Activated CD4-positive, alpha-beta memory T cell treated with anti-CD3 and anti-CD28 coated beads, Interleukin-2, amount 10 ng/mL, durations not matched to agents 7 days and 5 days (primary cell): Measurements from ENCODE around the gene IFT43. TPM values are rescaled to one million over a fixed set of nuclear protein-coding genes. Genes with fewer than 3 reads are reported as not detected.
A peak's percentile ranks its signal among the peaks of the same experiment; 100 is the strongest.

Source experiments
- CTCF ChIA-PET: fragments of 350-600 bp; sonication (Branson Sonifier 250); formaldehyde crosslinking; loops from one replicate; lab custom pipeline; 2021; ENCODE audit warnings: antibody characterized with exemption, inconsistent platforms; lab: Charles Lee
- POLR2A ChIA-PET: fragments of 350-600 bp; sonication (Branson Sonifier 250); formaldehyde crosslinking; loops from one replicate; lab custom pipeline; 2021; ENCODE audit warnings: antibody characterized with exemption; lab: Charles Lee
- DNase-seq: peaks from one replicate; pipeline ENCODE4 v3.0.0-alpha.2; 2020
- H3K27ac Mint-ChIP-seq: one replicate; pipeline ENCODE4 v1.8.0; 2021; ENCODE audit warnings: mild to moderate bottlenecking, mixed read lengths
- H3K27me3 Mint-ChIP-seq: one replicate; pipeline ENCODE4 v1.8.0; 2021; ENCODE audit warnings: mixed read lengths
- H3K36me3 Mint-ChIP-seq: one replicate; pipeline ENCODE4 v1.8.0; 2021; ENCODE audit warnings: low read depth, mixed read lengths
- H3K4me1 Mint-ChIP-seq: one replicate; pipeline ENCODE4 v1.8.0; 2021; ENCODE audit warnings: mixed read lengths
- H3K4me3 Mint-ChIP-seq: one replicate; pipeline ENCODE4 v1.8.0; 2021; ENCODE audit warnings: mild to moderate bottlenecking, mixed read lengths
- H3K9me3 Mint-ChIP-seq: one replicate; pipeline ENCODE4 v1.8.0; 2021; ENCODE audit warnings: mixed read lengths
- total RNA-seq, 2 experiments: library from RNA; stranded (reverse); gene quantifications; one replicate each; pipeline ENCODE4 v1.2.3, GENCODE V29; 2021

Gene IFT43
- total RNA-seq = 1 to 10 TPM; 6.4 to 6.9 TPM

- ChIA-PET POLR2A (interaction anchor here (1.3 kb wide), 2 partner anchors 277 to 337 kb away, joined by 3 read pairs; no protein-coding TSS in a partner anchor), CTCF (interaction anchor here (0.7 to 11.6 kb wide), 5 partner anchors 75 to 322 kb away, joined by 3 to 182 read pairs (median 3); no protein-coding TSS in a partner anchor)
- peak within 1 kb of the TSS; percentile 71 for H3K4me3 Mint-ChIP-seq
- H3K36me3 Mint-ChIP-seq = no peaks in the 10 kb centered on the region
- peaks cover 27% of the 10 kb centered on the region for H3K4me1 Mint-ChIP-seq
- peaks cover 16% of the 10 kb centered on the region for H3K27me3 Mint-ChIP-seq
- no peaks in the 10 kb centered on the region for H3K9me3 Mint-ChIP-seq
- DNase-seq = peak; percentile 93
- peak within 1 kb of the TSS; percentile 31 for H3K27ac Mint-ChIP-seq
Observed at GRCh38 chr14:75985618-75986438, at the start of gene IFT43. Gene IFT43 (plus strand): TSS chr14:75985763. CDS start chr14:75985787, 24 bp downstream.

DNA sequence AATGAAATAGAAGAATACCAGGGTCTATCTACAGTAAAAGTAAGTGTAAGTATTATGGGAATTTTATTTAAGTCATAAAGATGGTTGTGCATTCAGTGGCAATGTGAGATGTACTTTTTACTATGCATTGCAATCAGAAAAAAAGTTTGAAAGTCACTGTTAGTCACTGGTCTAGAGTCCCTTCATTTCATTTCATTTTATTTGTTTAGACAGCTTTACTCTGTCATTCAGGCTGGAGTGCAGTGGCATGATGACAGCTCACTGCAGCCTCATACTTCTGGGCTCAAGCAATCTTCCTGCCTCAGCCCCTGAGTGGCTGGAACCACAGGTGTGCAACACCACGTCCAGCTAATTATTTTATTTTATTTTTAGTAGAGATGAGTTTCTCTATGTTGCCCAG is 46.4 kb upstream of the IFT43 start:
- no peaks in the 10 kb centered on the region for H3K36me3 Mint-ChIP-seq
- DNase-seq = no peak
- ChIA-PET CTCF (interaction anchor here (0.7 to 1.7 kb wide), 2 partner anchors 26 to 33 kb away, joined by 4 to 6 read pairs; no protein-coding TSS in a partner anchor), POLR2A (no interaction called here)
- H3K4me1 Mint-ChIP-seq = no peaks in the 10 kb centered on the region
- H3K27ac Mint-ChIP-seq = no peak overlapping the region
- H3K27me3 Mint-ChIP-seq = no peaks in the 10 kb centered on the region
- no peak overlapping the region for H3K4me3 Mint-ChIP-seq
- H3K9me3 Mint-ChIP-seq = no peaks in the 10 kb centered on the region

GRCh38 chr14:75941030-75941429 is 44.5 kb upstream of the IFT43 start:
- DNase-seq = no peak
- POLR2A ChIA-PET = no interaction called here
- Mint-ChIP-seq H3K27ac (no peak overlapping the region), H3K27me3 (no peaks in the 10 kb centered on the region), H3K4me1 (no peaks in the 10 kb centered on the region), H3K9me3 (no peaks in the 10 kb centered on the region), H3K36me3 (no peaks in the 10 kb centered on the region), H3K4me3 (no peak overlapping the region)
- CTCF ChIA-PET = interaction anchor here (1.0 to 1.4 kb wide), 2 partner anchors 16 to 41 kb away, joined by 3 read pairs; partner anchors contain the start of gene TGFB3

- Mint-ChIP-seq H3K36me3 (no peaks in the 10 kb centered on the region), H3K4me1 (no peaks in the 10 kb centered on the region), H3K4me3 (no peak overlapping the region), H3K27ac (no peak overlapping the region), H3K27me3 (no peaks in the 10 kb centered on the region), H3K9me3 (no peaks in the 10 kb centered on the region)
- ChIA-PET POLR2A (no interaction called here), CTCF (no interaction called here)
- no peak for DNase-seq
Observed at GRCh38 chr14:75944607-75945241, 40.8 kb upstream of the IFT43 start.

DNA sequence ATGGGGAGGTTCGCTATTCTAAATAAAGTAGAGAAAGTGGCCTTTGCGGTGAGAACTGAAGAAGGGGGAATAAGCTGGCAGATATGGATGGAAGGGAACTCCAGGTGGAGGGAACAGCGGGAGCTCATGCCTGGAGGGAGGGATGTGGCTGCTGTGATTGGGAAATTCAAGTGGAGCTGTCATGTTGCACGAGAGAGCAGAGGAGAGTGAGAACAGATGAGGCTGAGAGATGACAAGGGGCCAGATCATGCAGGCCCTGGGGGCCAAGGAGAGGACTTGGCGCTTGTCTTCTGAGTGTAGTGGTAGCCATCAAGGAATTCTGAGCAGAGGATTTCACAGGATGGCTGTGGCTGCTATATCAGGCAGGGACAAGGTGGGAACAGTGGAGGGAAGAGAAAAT is 38.8 kb upstream of the IFT43 start:
- Mint-ChIP-seq H3K9me3 (no peaks in the 10 kb centered on the region), H3K27ac (no peak overlapping the region), H3K4me1 (no peaks in the 10 kb centered on the region), H3K36me3 (no peaks in the 10 kb centered on the region), H3K4me3 (no peak overlapping the region), H3K27me3 (no peaks in the 10 kb centered on the region)
- CTCF ChIA-PET = interaction anchor here (0.8 kb wide), 1 partner anchor 177 kb away, joined by 3 read pairs; no protein-coding TSS in a partner anchor
- DNase-seq = no peak
- POLR2A ChIA-PET = no interaction called here

GRCh38 chr14:75952489-75952888 is 33.1 kb upstream of the IFT43 start:
- Mint-ChIP-seq H3K27me3 (no peaks in the 10 kb centered on the region), H3K4me3 (no peak overlapping the region), H3K4me1 (no peaks in the 10 kb centered on the region), H3K27ac (no peak overlapping the region), H3K36me3 (no peaks in the 10 kb centered on the region), H3K9me3 (no peaks in the 10 kb centered on the region)
- ChIA-PET POLR2A (no interaction called here), CTCF (no interaction called here)
- no peak for DNase-seq

- POLR2A ChIA-PET = no interaction called here
- H3K9me3 Mint-ChIP-seq = no peaks in the 10 kb centered on the region
- H3K27me3 Mint-ChIP-seq = no peaks in the 10 kb centered on the region
- no peak overlapping the region for H3K4me3 Mint-ChIP-seq
- DNase-seq = no peak
- CTCF ChIA-PET = interaction anchor here (1.1 kb wide), 1 partner anchor 52 kb away, joined by 3 read pairs; no protein-coding TSS in a partner anchor
- H3K4me1 Mint-ChIP-seq = no peaks in the 10 kb centered on the region
- no peak overlapping the region for H3K27ac Mint-ChIP-seq
- no peaks in the 10 kb centered on the region for H3K36me3 Mint-ChIP-seq
Observed at GRCh38 chr14:75959031-75959430, 26.5 kb upstream of the IFT43 start.

DNA sequence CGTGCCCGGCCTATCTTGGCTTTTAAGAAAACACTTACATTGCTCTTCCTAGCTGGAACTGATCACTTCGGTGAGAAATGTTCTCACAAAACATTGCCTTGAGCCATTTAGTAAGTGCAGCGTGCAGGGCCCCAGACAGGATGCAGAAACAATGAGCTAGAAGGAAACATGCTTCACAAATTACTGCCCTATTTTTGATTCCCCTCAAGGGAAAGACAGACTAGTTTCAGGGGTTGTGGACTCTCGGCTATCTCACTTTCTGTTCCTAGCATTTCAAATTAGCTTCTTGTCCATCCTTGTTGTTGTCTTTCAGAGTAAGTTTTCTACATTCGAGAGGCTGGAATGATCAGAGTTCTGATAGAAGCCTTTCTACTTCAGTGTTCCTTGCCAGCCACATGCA is 25.3 kb upstream of the IFT43 start:
- Mint-ChIP-seq H3K27me3 (no peaks in the 10 kb centered on the region), H3K4me3 (no peak overlapping the region), H3K9me3 (no peaks in the 10 kb centered on the region), H3K36me3 (no peaks in the 10 kb centered on the region), H3K4me1 (no peaks in the 10 kb centered on the region), H3K27ac (no peak overlapping the region)
- ChIA-PET CTCF (no interaction called here), POLR2A (no interaction called here)
- no peak for DNase-seq

DNA sequence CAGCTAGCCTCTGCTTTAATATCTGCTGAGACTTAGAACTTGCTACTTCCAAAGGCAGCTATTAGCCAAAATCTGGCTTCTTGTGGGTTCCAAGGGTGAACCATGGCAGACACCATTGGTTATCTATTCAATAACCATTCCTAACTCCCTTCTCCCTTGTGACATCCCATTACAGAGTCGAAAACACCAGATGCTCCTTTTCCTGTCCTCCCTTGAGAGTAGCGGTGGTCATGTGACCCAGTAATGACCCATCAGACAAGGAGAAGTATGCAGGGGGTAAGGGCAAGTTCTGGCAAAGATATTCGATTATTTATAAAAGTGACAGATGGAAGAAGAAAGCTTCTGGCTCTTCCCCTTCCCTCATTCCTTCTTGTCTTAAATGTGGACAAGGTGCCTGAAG is 23.9 kb upstream of the IFT43 start:
- no peak for DNase-seq
- ChIA-PET CTCF (no interaction called here), POLR2A (no interaction called here)
- Mint-ChIP-seq H3K4me1 (no peaks in the 10 kb centered on the region), H3K9me3 (no peaks in the 10 kb centered on the region), H3K27me3 (no peaks in the 10 kb centered on the region), H3K36me3 (no peaks in the 10 kb centered on the region), H3K4me3 (no peak overlapping the region), H3K27ac (no peak overlapping the region)

DNA sequence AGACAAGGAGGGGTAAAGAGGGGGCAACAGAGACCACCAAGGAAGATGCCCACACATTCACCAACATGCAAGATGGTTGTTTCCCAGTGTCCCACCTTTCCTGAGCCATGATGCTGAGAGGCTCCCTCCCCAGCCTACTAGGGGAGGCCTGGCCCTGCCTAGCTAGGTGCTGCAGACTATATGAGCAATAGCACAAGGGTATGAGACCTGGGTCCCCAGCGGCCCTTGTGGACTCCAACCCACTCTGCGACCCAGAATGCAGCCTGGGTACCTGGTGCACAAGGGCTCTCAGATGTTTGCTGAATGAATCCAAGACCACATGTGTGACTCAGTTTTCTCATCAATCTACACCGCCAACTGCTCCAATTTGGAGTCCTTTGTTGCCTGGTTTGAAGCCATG is 17.7 kb upstream of the IFT43 start:
- H3K27me3 Mint-ChIP-seq = no peaks in the 10 kb centered on the region
- H3K4me3 Mint-ChIP-seq = no peak overlapping the region
- H3K9me3 Mint-ChIP-seq = no peaks in the 10 kb centered on the region
- CTCF ChIA-PET = no interaction called here
- H3K4me1 Mint-ChIP-seq = no peaks in the 10 kb centered on the region
- H3K27ac Mint-ChIP-seq = no peak overlapping the region
- DNase-seq = no peak
- POLR2A ChIA-PET = no interaction called here
- no peaks in the 10 kb centered on the region for H3K36me3 Mint-ChIP-seq

- Mint-ChIP-seq H3K4me1 (no peaks in the 10 kb centered on the region), H3K36me3 (no peaks in the 10 kb centered on the region), H3K27ac (no peak overlapping the region), H3K9me3 (no peaks in the 10 kb centered on the region), H3K27me3 (no peaks in the 10 kb centered on the region), H3K4me3 (no peak overlapping the region)
- CTCF ChIA-PET = no interaction called here
- POLR2A ChIA-PET = no interaction called here
- no peak for DNase-seq
Observed at GRCh38 chr14:75968456-75968855, 17.1 kb upstream of the IFT43 start.

DNA sequence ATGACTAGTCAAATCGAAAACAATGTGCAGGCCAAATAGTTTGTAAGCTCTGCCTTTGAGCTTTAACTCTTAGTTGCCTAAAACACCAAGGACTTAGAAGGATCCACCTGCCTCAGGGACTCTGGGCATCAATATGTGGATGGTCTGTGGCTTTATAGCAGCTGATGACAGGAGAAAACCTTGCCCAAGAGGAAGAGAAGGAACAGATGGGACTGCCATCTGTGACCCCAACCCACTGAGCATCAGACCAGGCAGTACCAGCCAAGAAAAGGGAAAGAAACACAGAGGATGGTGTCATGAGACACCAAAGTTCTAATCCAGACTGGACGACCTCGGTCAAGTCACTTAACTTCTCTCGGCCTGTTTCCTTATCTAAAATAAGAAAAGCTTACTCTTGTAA is 16.4 kb upstream of the IFT43 start:
- CTCF ChIA-PET = interaction anchor here (1.3 kb wide), 1 partner anchor 14 kb away, joined by 3 read pairs; no protein-coding TSS in a partner anchor
- Mint-ChIP-seq H3K4me1 (no peaks in the 10 kb centered on the region), H3K4me3 (no peak overlapping the region), H3K27ac (no peak overlapping the region), H3K27me3 (no peaks in the 10 kb centered on the region), H3K36me3 (no peaks in the 10 kb centered on the region), H3K9me3 (no peaks in the 10 kb centered on the region)
- POLR2A ChIA-PET = no interaction called here
- DNase-seq = no peak

- DNase-seq = no peak
- CTCF ChIA-PET = interaction anchor here (1.3 kb wide), 1 partner anchor 13 kb away, joined by 3 read pairs; no protein-coding TSS in a partner anchor
- Mint-ChIP-seq H3K27me3 (no peaks in the 10 kb centered on the region), H3K9me3 (no peaks in the 10 kb centered on the region), H3K36me3 (no peaks in the 10 kb centered on the region), H3K4me3 (no peak overlapping the region), H3K4me1 (no peaks in the 10 kb centered on the region), H3K27ac (no peak overlapping the region)
- POLR2A ChIA-PET = no interaction called here
Observed at GRCh38 chr14:75969891-75970290, 15.7 kb upstream of the IFT43 start.
